ENCODE results near the gene TLCD4.

DNA sequence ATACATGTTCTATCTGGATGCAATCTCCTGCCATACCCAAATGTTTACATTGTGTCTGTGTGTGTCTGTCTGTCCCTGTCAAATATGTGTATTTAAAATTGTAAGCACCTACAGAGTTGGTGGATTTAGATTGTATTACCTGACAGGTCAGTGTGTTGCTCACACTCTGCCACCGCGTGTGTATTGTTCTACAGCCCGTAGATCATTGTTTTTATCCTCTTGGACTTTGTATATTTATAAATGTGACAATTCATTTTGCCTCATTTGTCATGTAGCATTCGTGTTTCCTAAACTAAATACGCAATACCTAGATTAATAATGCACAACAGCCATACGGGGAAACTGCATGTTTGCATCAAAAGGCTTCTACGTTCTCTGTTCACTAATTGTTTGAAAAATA is 45.0 kb upstream of the TLCD4 start:
- TF ChIP-seq, protein P1, sequence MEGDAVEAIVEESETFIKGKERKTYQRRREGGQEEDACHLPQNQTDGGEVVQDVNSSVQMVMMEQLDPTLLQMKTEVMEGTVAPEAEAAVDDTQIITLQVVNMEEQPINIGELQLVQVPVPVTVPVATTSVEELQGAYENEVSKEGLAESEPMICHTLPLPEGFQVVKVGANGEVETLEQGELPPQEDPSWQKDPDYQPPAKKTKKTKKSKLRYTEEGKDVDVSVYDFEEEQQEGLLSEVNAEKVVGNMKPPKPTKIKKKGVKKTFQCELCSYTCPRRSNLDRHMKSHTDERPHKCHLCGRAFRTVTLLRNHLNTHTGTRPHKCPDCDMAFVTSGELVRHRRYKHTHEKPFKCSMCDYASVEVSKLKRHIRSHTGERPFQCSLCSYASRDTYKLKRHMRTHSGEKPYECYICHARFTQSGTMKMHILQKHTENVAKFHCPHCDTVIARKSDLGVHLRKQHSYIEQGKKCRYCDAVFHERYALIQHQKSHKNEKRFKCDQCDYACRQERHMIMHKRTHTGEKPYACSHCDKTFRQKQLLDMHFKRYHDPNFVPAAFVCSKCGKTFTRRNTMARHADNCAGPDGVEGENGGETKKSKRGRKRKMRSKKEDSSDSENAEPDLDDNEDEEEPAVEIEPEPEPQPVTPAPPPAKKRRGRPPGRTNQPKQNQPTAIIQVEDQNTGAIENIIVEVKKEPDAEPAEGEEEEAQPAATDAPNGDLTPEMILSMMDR (IDR thresholded peaks at IDR 0.05), result no peak
- no peak for TF ChIP-seq POLR2A (IDR thresholded peaks at IDR 0.05)

Measured in esophagus squamous epithelium (tissue), 4 donors.